HepG2 (cell line): ENCODE data around the gene TMUB1. TPM values are rescaled to one million over a fixed set of nuclear protein-coding genes. Genes with fewer than 3 reads are reported as not detected.

Experiments used
- ATAC-seq: fragments of 200-7000 bp; cut with Tn5 transposase; 3 replicates; pipeline ENCODE4 v1.9.1; 2020; ENCODE audit warnings: mild to moderate bottlenecking, moderate library complexity
- BruUV-seq: library from RNA; stranded (reverse); fragments of 400-500 nt; replicated peaks from 2 replicates; lab custom pipeline; 2021; lab: Mats Ljungman, UMichigan
- CTCF ChIA-PET: fragments of 300-600 bp; formaldehyde crosslinking; extraction: SDS; loops from one replicate; lab custom pipeline; 2021; ENCODE audit warnings: low total read pairs, inconsistent platforms, low intra/inter-chr PET ratio; lab: Yijun Ruan, JAX
- POLR2A ChIA-PET: fragments of 350-600 bp; sonication (Branson Sonifier 250); formaldehyde crosslinking; loops from one replicate; lab custom pipeline; 2020; ENCODE audit warnings: antibody characterized with exemption, inconsistent platforms; lab: Yijun Ruan, JAX
- DNase-seq: peaks from one replicate; pipeline ENCODE4 v3.0.0-alpha.2; 2015; ENCODE audit warnings: low spot score
- FAIRE-seq: peaks from 3 replicates; lab custom pipeline; 2011; peaks lifted over from hg19 to GRCh38; lab: Jason Lieb, UNC
- H2AFZ ChIP-seq: one replicate; pipeline ENCODE4 v1.6.1; 2011; ENCODE audit warnings: low read length, inconsistent platforms
- H3K27ac ChIP-seq: fragments of 300-600 bp; 3 replicates; pipeline ENCODE4 v1.8.0; 2011; ENCODE audit warnings: mixed run types, mild to moderate bottlenecking, mixed read lengths, low read length, inconsistent platforms; ENCODE audit not compliant: insufficient read depth; ENCODE audit errors: extremely low read length
- H3K27me3 ChIP-seq, 2 experiments: fragments of 200-600 bp in 1 of 2; 2 replicates in 1 of 2; 3 replicates in 1 of 2; pipeline versions ENCODE4 v1.6.0 to v1.8.0; 2011; ENCODE audit warnings: low read length in 2 of 2, mild to moderate bottlenecking in 2 of 2, moderate library complexity in 2 of 2, inconsistent platforms in 1 of 2; ENCODE audit not compliant: insufficient read depth in 2 of 2, control insufficient read depth in 1 of 2
- H3K36me3 ChIP-seq, 2 experiments: fragments of 200-600 bp in 1 of 2; replicated peaks in 1 of 2; 2 replicates in 1 of 2; 3 replicates in 1 of 2; pipeline versions ENCODE4 v1.5.1 to v1.8.0; 2011; ENCODE audit warnings: low read length in 2 of 2, inconsistent platforms in 1 of 2; ENCODE audit not compliant: insufficient read depth in 2 of 2, control insufficient read depth in 1 of 2
- H3K4me1 ChIP-seq: 2 replicates; pipeline ENCODE4 v1.5.1; 2012; ENCODE audit warnings: low read length, inconsistent platforms; ENCODE audit not compliant: insufficient read depth
- H3K4me2 ChIP-seq: 2 replicates; pipeline ENCODE4 v1.6.0; 2011; ENCODE audit warnings: low read depth, low read length, inconsistent platforms
- H3K4me3 ChIP-seq, 3 experiments: fragments of 200-600 bp in 1 of 3; sonication (generic), shearing (Covaris generic) in 1 of 3; replicated peaks in 1 of 3; 2 replicates each; pipeline ENCODE4 v1.5.1; 2011 to 2016; ENCODE audit warnings: low read length in 3 of 3, inconsistent platforms in 2 of 3, low read depth in 2 of 3, mild to moderate bottlenecking in 2 of 3, control low read depth in 1 of 3, mixed read lengths in 1 of 3; ENCODE audit not compliant: insufficient read depth in 1 of 3
- H3K79me2 ChIP-seq: one replicate; pipeline ENCODE4 v1.6.1; 2011; ENCODE audit warnings: low read length, inconsistent platforms; ENCODE audit not compliant: insufficient read depth
- H3K9ac ChIP-seq: 2 replicates; pipeline ENCODE4 v1.6.0; 2011; ENCODE audit warnings: mild to moderate bottlenecking, low read depth, low read length, inconsistent platforms; ENCODE audit not compliant: insufficient read depth
- H3K9me3 ChIP-seq: 2 replicates; pipeline ENCODE4 v1.5.1; 2012; ENCODE audit warnings: mild to moderate bottlenecking, low read length
- H4K20me1 ChIP-seq: 2 replicates; pipeline ENCODE4 v1.6.0; 2011; ENCODE audit warnings: inconsistent platforms, mild to moderate bottlenecking, low read length, moderate library complexity; ENCODE audit not compliant: insufficient read depth
- MYC ChIP-seq: sonication (generic); formaldehyde crosslinking; IDR thresholded peaks from 2 replicates; pipeline ENCODE4 v1.9.0; 2021; ENCODE audit warnings: missing genetic modification reagents, borderline replicate concordance
- TFE3 ChIP-seq: IDR thresholded peaks from 2 replicates; pipeline ENCODE4 v1.6.1; 2016
- ZFP1 ChIP-seq: IDR thresholded peaks from 2 replicates; pipeline ENCODE4 v1.6.1; 2016
- ZMYM2 ChIP-seq: sonication (generic); formaldehyde crosslinking; IDR thresholded peaks from 2 replicates; pipeline ENCODE4 v1.8.0; 2022; ENCODE audit warnings: mild to moderate bottlenecking, missing genetic modification reagents
- ZNF619 ChIP-seq: sonication (generic); formaldehyde crosslinking; IDR thresholded peaks from 2 replicates; pipeline ENCODE4 v1.4.0; 2020; ENCODE audit warnings: mild to moderate bottlenecking, missing genetic modification reagents
- ZNF781 ChIP-seq: sonication (generic); formaldehyde crosslinking; IDR thresholded peaks from 2 replicates; pipeline ENCODE4 v1.5.1; 2020; ENCODE audit warnings: borderline replicate concordance, mild to moderate bottlenecking, missing genetic modification reagents; ENCODE audit errors: not compliant biosample characterization
- WGBS: methylation state at CpG from one replicate; pipeline ENCODE4 v1.1.6; 2017; ENCODE audit warnings: low lambda C conversion rate; 5-methylcytosine and 5-hydroxymethylcytosine counted together
- in situ Hi-C: cut with HindIII; loops from 2 replicates; pipeline ENCODE4 v1.10.0; 2017; ENCODE audit warnings: low pct_unique_long_range_greater_than_20kb; ENCODE audit not compliant: extremely low pct_ligation_motif_present
- intact Hi-C: fragments of 100-400 bp; cut with micrococcal nuclease; formaldehyde crosslinking; loops from one replicate; pipeline ENCODE4 v1.10.0; 2022; ENCODE audit not compliant: unreplicated experiment
- polyA plus RNA-seq, 8 experiments: library from polyadenylated mRNA; depleted of rRNA in 3 of 8; stranded (reverse) in 7 of 8; unstranded in 1 of 8; fragments of >200 nt; fragmentation: Illumina TruSeq in 4 of 8; extraction: Trizol in 4 of 8; gene quantifications; 2 replicates each; pipeline versions ENCODE4 v1.2.1 to v1.2.3, GENCODE V29; 2011 to 2016; ENCODE audit warnings: low read depth in 4 of 8, missing spikeins in 1 of 8, mixed read lengths in 1 of 8; ENCODE audit not compliant: insufficient read depth in 1 of 8
- total RNA-seq, 5 experiments: library from RNA; depleted of rRNA; stranded (reverse); fragments of >200 nt; fragmentation: Illumina TruSeq; extraction: Trizol; gene quantifications; 2 replicates each; pipeline ENCODE4 v1.2.3, GENCODE V29; 2016; ENCODE audit warnings: low read depth in 1 of 5

Gene TMUB1
- total and polyA plus RNA-seq, 2 of the 13 experiments (the other 11 are each of a cell fraction or from before 2014, with no cell fraction given), result 44.8 to 51.6 TPM

GRCh38 chr7:151033864-151034249 is 49.4 kb downstream of the TMUB1 start:
- H3K27ac ChIP-seq, result no peak overlapping the region
- in situ Hi-C loops, result no loop called here
- 88% methylated on average over 3 of the region's 5 CpGs for WGBS
- H3K9me3 ChIP-seq, result no peaks in the 10 kb centered on the region
- TF ChIP-seq ZNF619 (no peak), ZMYM2 (CRISPR knock-in tag) (no peak), TFE3 (CRISPR knock-in tag) (no peak), ZNF781 (CRISPR knock-in tag) (no peak), ZFP1 (CRISPR knock-in tag) (no peak), MYC (no peak)
- TF ChIP-seq, all 625 proteins: peak for 0
- no peaks in the 10 kb centered on the region for H3K36me3 ChIP-seq
- ChIA-PET POLR2A (no interaction called here), CTCF (no interaction called here)
- DNase-seq (no peak), ATAC-seq (no peak), FAIRE-seq (no peak)
- no peaks in the 10 kb centered on the region for H4K20me1 ChIP-seq
- peaks cover 13% of the 10 kb centered on the region for H3K4me1 ChIP-seq
- H3K4me3 ChIP-seq, result no peak overlapping the region
- intact Hi-C loops, result no loop called here
- no peaks in the 10 kb centered on the region for H3K79me2 ChIP-seq
- no peak overlapping the region for H2AFZ ChIP-seq
- H3K27me3 ChIP-seq, result no peaks in the 10 kb centered on the region
- H3K4me2 ChIP-seq, result no peak overlapping the region
- H3K9ac ChIP-seq, result no peak overlapping the region
- no TSS peak for BruUV-seq
